ENCODE data around the gene PI4K2B.
A peak's percentile ranks its signal among the peaks of the same experiment; 100 is the strongest.

Gene PI4K2B

GRCh38 chr4:25310066-25310802 is 76.4 kb downstream of the PI4K2B start:
- H3K9ac ChIP-seq (ENCODE audit: low read length) = peak overlapping the region; percentile 44; the same call in 1 of the 2 replicates
- H3K9me2 ChIP-seq (replicated peaks; ENCODE audit: insufficient read depth, low read length) = no peaks in the 10 kb centered on the region
- TF ChIP-seq EZH2 (optimal IDR thresholded peaks at IDR 0.05; ENCODE audit: low read depth, low read length) (no peak), EZH2phosphoT487 (IDR thresholded peaks at IDR 0.05; ENCODE audit: low read length) (no peak), CTCF (IDR thresholded peaks at IDR 0.05; ENCODE audit: low read length) (no peak)
- peak overlapping the region; percentile 62 for H3K4me2 ChIP-seq (ENCODE audit: low read depth, low read length)
- peak overlapping the region; percentile 82 for H3K27ac ChIP-seq (ENCODE audit: low read length)
- H3F3A ChIP-seq (ENCODE audit: insufficient read depth, low read length) = peaks cover 19% of the 10 kb centered on the region
- H3K27me3 ChIP-seq (replicated peaks; ENCODE audit: insufficient read depth, low read length) = no peaks in the 10 kb centered on the region
- H3K4me3 ChIP-seq (ENCODE audit: low read length) = peak overlapping the region; percentile 50
- no peaks in the 10 kb centered on the region for H3K36me3 ChIP-seq (replicated peaks; ENCODE audit: insufficient read depth, low read length)
- H3K9me3 ChIP-seq (replicated peaks; ENCODE audit: insufficient read depth, low read length) = no peaks in the 10 kb centered on the region
- no peaks in the 10 kb centered on the region for H4K20me1 ChIP-seq (ENCODE audit: insufficient read depth, low read length)
- H2AFZ ChIP-seq (ENCODE audit: low read length) = peak overlapping the region; percentile 42
- peak; percentile 54 for DNase-seq
- H3K4me1 ChIP-seq (ENCODE audit: low read length) = peaks cover 14% of the 10 kb centered on the region; the same call in 1 of the 2 replicates
- H3K79me2 ChIP-seq (ENCODE audit: low read length) = peaks cover 24% of the 10 kb centered on the region

GRCh38 chr4:25310803-25311166 is 77.0 kb downstream of the PI4K2B start:
- peak overlapping the region; percentile 82 for H3K27ac ChIP-seq (ENCODE audit: low read length)
- H2AFZ ChIP-seq (ENCODE audit: low read length) = peak overlapping the region; percentile 42
- H3F3A ChIP-seq (ENCODE audit: insufficient read depth, low read length) = peaks cover 19% of the 10 kb centered on the region
- no peaks in the 10 kb centered on the region for H3K9me2 ChIP-seq (replicated peaks; ENCODE audit: insufficient read depth, low read length)
- H3K9ac ChIP-seq (ENCODE audit: low read length) = peak overlapping the region; percentile 44; the same call in 1 of the 2 replicates
- H3K79me2 ChIP-seq (ENCODE audit: low read length) = peaks cover 24% of the 10 kb centered on the region
- no peaks in the 10 kb centered on the region for H4K20me1 ChIP-seq (ENCODE audit: insufficient read depth, low read length)
- H3K4me2 ChIP-seq (ENCODE audit: low read depth, low read length) = peak overlapping the region; percentile 62
- H3K36me3 ChIP-seq (replicated peaks; ENCODE audit: insufficient read depth, low read length) = no peaks in the 10 kb centered on the region
- peaks cover 14% of the 10 kb centered on the region; the same call in 1 of the 2 replicates for H3K4me1 ChIP-seq (ENCODE audit: low read length)
- peak; percentile 33 for DNase-seq
- no peak for TF ChIP-seq CTCF (IDR thresholded peaks at IDR 0.05; ENCODE audit: low read length)
- TF ChIP-seq EZH2 (optimal IDR thresholded peaks at IDR 0.05; ENCODE audit: low read depth, low read length) = no peak
- TF ChIP-seq EZH2phosphoT487 (IDR thresholded peaks at IDR 0.05; ENCODE audit: low read length) = no peak
- H3K27me3 ChIP-seq (replicated peaks; ENCODE audit: insufficient read depth, low read length) = no peaks in the 10 kb centered on the region
- peak overlapping the region; percentile 50 for H3K4me3 ChIP-seq (ENCODE audit: low read length)
- no peaks in the 10 kb centered on the region for H3K9me3 ChIP-seq (replicated peaks; ENCODE audit: insufficient read depth, low read length)

- Histone ChIP-seq H3K36me3 (replicated peaks; ENCODE audit: insufficient read depth, low read length) (0 out of 2 replicates have a peak, but pooled peaks cover 3% of the 10 kb centered on the region), H3K4me2 (ENCODE audit: low read depth, low read length) (peak within 1 kb of the TSS; percentile 73), H3K27ac (ENCODE audit: low read length) (peak within 1 kb of the TSS; percentile 21; the same call in 1 of the 2 replicates), H3K4me1 (ENCODE audit: low read length) (peaks cover 14% of the 10 kb centered on the region; the same call in 1 of the 2 replicates), H3K9me3 (replicated peaks; ENCODE audit: insufficient read depth, low read length) (no peaks in the 10 kb centered on the region), H2AFZ (ENCODE audit: low read length) (peak within 1 kb of the TSS; percentile 87), H3F3A (ENCODE audit: insufficient read depth, low read length) (peaks cover 19% of the 10 kb centered on the region), H3K9me2 (replicated peaks; ENCODE audit: insufficient read depth, low read length) (no peaks in the 10 kb centered on the region), H4K20me1 (ENCODE audit: insufficient read depth, low read length) (no peaks in the 10 kb centered on the region), H3K4me3 (ENCODE audit: low read length) (peak within 1 kb of the TSS; percentile 85), H3K79me2 (ENCODE audit: low read length) (peaks cover 27% of the 10 kb centered on the region), H3K27me3 (replicated peaks; ENCODE audit: insufficient read depth, low read length) (no peaks in the 10 kb centered on the region), H3K9ac (ENCODE audit: low read length) (peak within 1 kb of the TSS; percentile 71)
- DNase-seq = peak; percentile 92
- TF ChIP-seq EZH2 (optimal IDR thresholded peaks at IDR 0.05; ENCODE audit: low read depth, low read length) = no peak
- TF ChIP-seq EZH2phosphoT487 (IDR thresholded peaks at IDR 0.05; ENCODE audit: low read length) = no peak
- TF ChIP-seq CTCF (IDR thresholded peaks at IDR 0.05; ENCODE audit: low read length) = peak; percentile 99
Observed at GRCh38 chr4:25312496-25313200, 78.8 kb downstream of the PI4K2B start, which contains the start of gene ZCCHC4. TSS of gene ZCCHC4 (plus strand) at chr4:25312774. CDS start at chr4:25312810, 36 bp downstream.

Measured in MM.1S (cell line).